ENCODE results near the gene XPR1. TPM values are rescaled to one million over a fixed set of nuclear protein-coding genes. Genes with fewer than 3 reads are reported as not detected.

Gene XPR1
- total and polyA plus RNA-seq, 2 of the 8 experiments (the other 6 are each of a cell fraction or from before 2014, with no cell fraction given), result 28.6 to 43.9 TPM

DNA sequence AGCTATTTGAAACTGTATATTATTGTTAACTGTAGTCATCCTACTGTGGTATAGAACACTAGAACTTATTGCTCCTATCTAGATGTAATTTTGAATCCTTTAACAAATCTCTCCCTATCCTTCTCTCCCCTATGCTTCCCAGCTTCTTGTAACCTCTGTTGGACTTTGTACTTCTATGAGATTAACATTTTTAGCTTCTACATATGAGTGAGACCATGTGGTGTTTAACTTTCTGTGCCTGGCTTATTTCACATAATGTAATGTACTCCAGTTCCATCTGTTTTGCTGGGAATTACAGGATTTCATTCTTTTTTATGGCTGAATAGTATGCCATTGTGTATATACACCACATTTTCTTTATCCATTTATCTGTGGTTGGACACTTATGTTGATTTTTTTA lies 216.4 kb downstream of the XPR1 start:
- no peak overlapping the region for H3K14ac ChIP-seq (ENCODE audit: insufficient read length)
- H3K56ac ChIP-seq (replicated peaks; ENCODE audit: insufficient read length, low read depth, low read length), result no peak overlapping the region
- H2AK5ac ChIP-seq (ENCODE audit: low read depth, low read length), result no peak overlapping the region
- H4K91ac ChIP-seq (replicated peaks; ENCODE audit: insufficient read length, low read length), result no peak overlapping the region
- H2BK20ac ChIP-seq (ENCODE audit: low read length), result no peak overlapping the region
- no peak overlapping the region for H2BK12ac ChIP-seq (ENCODE audit: low read depth, low read length)
- DNase-seq (ENCODE audit: low read depth in 1 of 2, low spot score in 2 of 2), result no peak
- no peaks in the 10 kb centered on the region for H3K23me2 ChIP-seq (ENCODE audit: low read depth, low read length)
- no peak overlapping the region for H2AFZ ChIP-seq (ENCODE audit: low read length)
- H3K4me3 ChIP-seq (ENCODE audit: extremely low read depth in 1 of 4, insufficient read depth in 2 of 4, low read depth in 3 of 4, low read length in 4 of 4), result no peak overlapping the region
- H3K36me3 ChIP-seq (ENCODE audit: control insufficient read depth in 2 of 4, insufficient read depth in 4 of 4, low read length in 3 of 4), result no peaks in the 10 kb centered on the region
- no peak overlapping the region for H3K18ac ChIP-seq (ENCODE audit: extremely low read depth, low read length)
- H2BK15ac ChIP-seq (ENCODE audit: low read length), result no peak overlapping the region
- no peak for FAIRE-seq
- no peak overlapping the region for H2BK5ac ChIP-seq (ENCODE audit: low read depth, low read length)
- no peaks in the 10 kb centered on the region for H3K9me3 ChIP-seq (ENCODE audit: insufficient read depth in 2 of 2, low read depth in 1 of 2, low read length in 1 of 2)
- no peak overlapping the region for H3K4me2 ChIP-seq (ENCODE audit: insufficient read depth in 1 of 2, low read depth in 2 of 2, low read length in 2 of 2)
- H3K79me1 ChIP-seq (ENCODE audit: low read depth, low read length), result no peaks in the 10 kb centered on the region
- no peak overlapping the region for H2BK120ac ChIP-seq (replicated peaks; ENCODE audit: low read depth, low read length)
- ChIA-PET CTCF (ENCODE audit: partially characterized antibody) (interaction anchor here (1.3 kb wide), 1 partner anchor 333 kb away, joined by 5 read pairs; no protein-coding TSS in a partner anchor), POLR2A (ENCODE audit: partially characterized antibody) (no interaction called here)
- no peaks in the 10 kb centered on the region for H3K4me1 ChIP-seq (replicated peaks in 1 of 4; ENCODE audit: control insufficient read depth in 3 of 4, insufficient read depth in 4 of 4, low read length in 3 of 4)
- no peaks in the 10 kb centered on the region for H4K20me1 ChIP-seq (replicated peaks in 1 of 2; ENCODE audit: control insufficient read depth in 1 of 2, insufficient read depth in 2 of 2, low read length in 2 of 2)
- no peak overlapping the region for H3K4ac ChIP-seq (replicated peaks; ENCODE audit: insufficient read length, low read depth, low read length)
- no peak overlapping the region for H4K5ac ChIP-seq (ENCODE audit: insufficient read length, low read depth, low read length)
- no peak overlapping the region for H3K27ac ChIP-seq (ENCODE audit: low read depth, low read length)
- no peak overlapping the region for H3K23ac ChIP-seq (ENCODE audit: insufficient read length)
- no peak overlapping the region for H4K8ac ChIP-seq (ENCODE audit: extremely low read depth, insufficient read depth, low read length)
- TF ChIP-seq RNF2 (IDR thresholded peaks at IDR 0.05; ENCODE audit: borderline replicate concordance, low read depth, low read length, missing control alignments, poor library complexity, severe bottlenecking), result no peak
- no peak for TF ChIP-seq NANOG (IDR thresholded peaks at IDR 0.05; ENCODE audit: insufficient read depth, low read depth, low read length, poor library complexity, severe bottlenecking)
- TF ChIP-seq BRCA1 (IDR thresholded peaks at IDR 0.05; ENCODE audit: low read depth, low read length), result no peak
- TF ChIP-seq, protein P1, sequence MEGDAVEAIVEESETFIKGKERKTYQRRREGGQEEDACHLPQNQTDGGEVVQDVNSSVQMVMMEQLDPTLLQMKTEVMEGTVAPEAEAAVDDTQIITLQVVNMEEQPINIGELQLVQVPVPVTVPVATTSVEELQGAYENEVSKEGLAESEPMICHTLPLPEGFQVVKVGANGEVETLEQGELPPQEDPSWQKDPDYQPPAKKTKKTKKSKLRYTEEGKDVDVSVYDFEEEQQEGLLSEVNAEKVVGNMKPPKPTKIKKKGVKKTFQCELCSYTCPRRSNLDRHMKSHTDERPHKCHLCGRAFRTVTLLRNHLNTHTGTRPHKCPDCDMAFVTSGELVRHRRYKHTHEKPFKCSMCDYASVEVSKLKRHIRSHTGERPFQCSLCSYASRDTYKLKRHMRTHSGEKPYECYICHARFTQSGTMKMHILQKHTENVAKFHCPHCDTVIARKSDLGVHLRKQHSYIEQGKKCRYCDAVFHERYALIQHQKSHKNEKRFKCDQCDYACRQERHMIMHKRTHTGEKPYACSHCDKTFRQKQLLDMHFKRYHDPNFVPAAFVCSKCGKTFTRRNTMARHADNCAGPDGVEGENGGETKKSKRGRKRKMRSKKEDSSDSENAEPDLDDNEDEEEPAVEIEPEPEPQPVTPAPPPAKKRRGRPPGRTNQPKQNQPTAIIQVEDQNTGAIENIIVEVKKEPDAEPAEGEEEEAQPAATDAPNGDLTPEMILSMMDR (IDR thresholded peaks at IDR 0.05; ENCODE audit: control extremely low read depth in 1 of 3, insufficient read depth in 1 of 3, low read depth in 1 of 3, low read length in 3 of 3), result no peak
- TF ChIP-seq GTF2F1 (IDR thresholded peaks at IDR 0.05; ENCODE audit: borderline replicate concordance, low read depth, low read length), result no peak
- no peak for TF ChIP-seq SUZ12 (IDR thresholded peaks at IDR 0.05; ENCODE audit: low read length)
- TF ChIP-seq RXRA (IDR thresholded peaks at IDR 0.05; ENCODE audit: insufficient read depth, low read depth, low read length), result no peak
- TF ChIP-seq EGR1 (IDR thresholded peaks at IDR 0.05; ENCODE audit: borderline replicate concordance, low read depth, low read length), result no peak
- TF ChIP-seq EZH2 (IDR thresholded peaks at IDR 0.05; ENCODE audit: low read depth, low read length, severe bottlenecking), result no peak
- no peak overlapping the region for H3K9ac ChIP-seq (replicated peaks in 1 of 4; ENCODE audit: extremely low read depth in 1 of 4, low read depth in 3 of 4, low read length in 3 of 4)
- no peaks in the 10 kb centered on the region for H3K79me2 ChIP-seq (ENCODE audit: control insufficient read depth in 1 of 2, insufficient read depth in 2 of 2, low read length in 2 of 2)
- H3K27me3 ChIP-seq (replicated peaks in 1 of 4; ENCODE audit: control insufficient read depth in 3 of 4, extremely low read depth in 1 of 4, insufficient read depth in 3 of 4, low read length in 3 of 4), result no peaks in the 10 kb centered on the region

Measured in H1 (cell line).